Keratinocyte (primary cell): Measurements from ENCODE around the gene SP110. TPM values are rescaled to one million over a fixed set of nuclear protein-coding genes. Genes with fewer than 3 reads are reported as not detected.

ENCODE experiments used
- DNase-seq: peaks from one replicate; pipeline ENCODE4 v3.0.0-alpha.2; 2011; ENCODE audit warnings: low read depth, missing footprints, low spot score
- FAIRE-seq: peaks from 2 replicates; lab custom pipeline; 2011; peaks lifted over from hg19 to GRCh38; lab: Jason Lieb, UNC
- H2AFZ ChIP-seq: 2 replicates; pipeline ENCODE4 v1.6.0; 2012; ENCODE audit warnings: low read length, control low read depth, inconsistent platforms; ENCODE audit not compliant: control insufficient read depth
- H3K27ac ChIP-seq: 2 replicates; pipeline ENCODE4 v1.5.1; 2011; ENCODE audit warnings: low read length; ENCODE audit not compliant: control insufficient read depth, insufficient read depth
- H3K27me3 ChIP-seq: 3 replicates; pipeline ENCODE4 v1.6.0; 2011; ENCODE audit warnings: low read length; ENCODE audit not compliant: control insufficient read depth, insufficient read depth; ENCODE audit errors: extremely low read depth
- H3K36me3 ChIP-seq, 2 experiments: 2 replicates in 1 of 2; 3 replicates in 1 of 2; pipeline ENCODE4 v1.5.1; 2011; ENCODE audit warnings: low read length in 2 of 2, mild to moderate bottlenecking in 1 of 2; ENCODE audit not compliant: control insufficient read depth in 2 of 2, insufficient read depth in 2 of 2; ENCODE audit errors: extremely low read depth in 1 of 2
- H3K4me1 ChIP-seq: 3 replicates; pipeline ENCODE4 v1.5.1; 2011; ENCODE audit warnings: low read length; ENCODE audit not compliant: control insufficient read depth, insufficient read depth; ENCODE audit errors: extremely low read depth
- H3K4me2 ChIP-seq: 3 replicates; pipeline ENCODE4 v1.6.0; 2011; ENCODE audit warnings: low read depth, low read length; ENCODE audit not compliant: control insufficient read depth, insufficient read depth; ENCODE audit errors: extremely low read depth
- H3K4me3 ChIP-seq, 3 experiments: fragments of 200-600 bp in 1 of 3; sonication (generic) in 1 of 3; 2 replicates in 2 of 3; 3 replicates in 1 of 3; pipeline ENCODE4 v1.5.1; 2011 to 2016; ENCODE audit warnings: low read length in 3 of 3, mild to moderate bottlenecking in 3 of 3, control low read depth in 2 of 3, inconsistent platforms in 1 of 3, low read depth in 1 of 3, mixed read lengths in 1 of 3, mixed run types in 1 of 3, moderate library complexity in 1 of 3; ENCODE audit not compliant: control insufficient read depth in 2 of 3, insufficient read depth in 2 of 3; ENCODE audit errors: extremely low read depth in 1 of 3
- H3K79me2 ChIP-seq: 2 replicates; pipeline ENCODE4 v1.6.0; 2012; ENCODE audit warnings: low read length; ENCODE audit not compliant: control insufficient read depth, insufficient read depth
- H3K9ac ChIP-seq: 3 replicates; pipeline ENCODE4 v1.6.0; 2011; ENCODE audit warnings: low read length; ENCODE audit not compliant: control insufficient read depth, insufficient read depth; ENCODE audit errors: extremely low read depth
- H3K9me1 ChIP-seq: 3 replicates; pipeline ENCODE4 v1.6.0; 2011; ENCODE audit warnings: low read length; ENCODE audit not compliant: control insufficient read depth, insufficient read depth; ENCODE audit errors: extremely low read depth
- H3K9me3 ChIP-seq: 2 replicates; pipeline ENCODE4 v1.5.1; 2012; ENCODE audit warnings: low read depth, low read length; ENCODE audit not compliant: control insufficient read depth
- H4K20me1 ChIP-seq: 3 replicates; pipeline ENCODE4 v1.6.0; 2011; ENCODE audit warnings: low read length; ENCODE audit not compliant: control insufficient read depth, insufficient read depth; ENCODE audit errors: extremely low read depth
- CTCF ChIP-seq, 3 experiments: IDR thresholded peaks in 1 of 3; conservative IDR thresholded peaks in 1 of 3; optimal IDR thresholded peaks in 1 of 3; 2 replicates in 2 of 3; 3 replicates in 1 of 3; pipeline versions ENCODE3 to v1.5.1; 2011; ENCODE audit warnings: low read length in 3 of 3, mild to moderate bottlenecking in 3 of 3, moderate library complexity in 2 of 3, control low read depth in 1 of 3, inconsistent platforms in 1 of 3; ENCODE audit not compliant: insufficient read depth in 2 of 3; ENCODE audit errors: extremely low read depth in 1 of 3
- EZH2 ChIP-seq: IDR thresholded peaks from one replicate; pipeline ENCODE4 v1.6.1; 2012; ENCODE audit warnings: inconsistent platforms, mild to moderate bottlenecking, low read length, moderate library complexity
- dilution Hi-C: fragments of 300-500 bp; cut with MboI; formaldehyde crosslinking; loops from one replicate; pipeline ENCODE4 v1.7.0; 2020; ENCODE audit warnings: low sequenced_read_pairs; ENCODE audit not compliant: extremely low pct_ligation_motif_present
- polyA plus RNA-seq, 5 experiments: library from polyadenylated mRNA; depleted of rRNA in 3 of 5; stranded (reverse) in 3 of 5; stranded (forward) in 1 of 5; unstranded in 1 of 5; fragments of >200 nt; gene quantifications; 1 replicate in 1 of 5; 2 replicates in 3 of 5; 3 replicates in 1 of 5; pipeline versions ENCODE4 v1.2.1 to v1.2.3, GENCODE V29; 2011 to 2012; ENCODE audit warnings: missing spikeins in 2 of 5, low read depth in 1 of 5, low replicate concordance in 1 of 5

SP110 gene
- polyA plus RNA-seq, 1 donor (not counting 4 experiments of a cell fraction or from before 2014, with no cell fraction given), result 26.5 TPM

DNA sequence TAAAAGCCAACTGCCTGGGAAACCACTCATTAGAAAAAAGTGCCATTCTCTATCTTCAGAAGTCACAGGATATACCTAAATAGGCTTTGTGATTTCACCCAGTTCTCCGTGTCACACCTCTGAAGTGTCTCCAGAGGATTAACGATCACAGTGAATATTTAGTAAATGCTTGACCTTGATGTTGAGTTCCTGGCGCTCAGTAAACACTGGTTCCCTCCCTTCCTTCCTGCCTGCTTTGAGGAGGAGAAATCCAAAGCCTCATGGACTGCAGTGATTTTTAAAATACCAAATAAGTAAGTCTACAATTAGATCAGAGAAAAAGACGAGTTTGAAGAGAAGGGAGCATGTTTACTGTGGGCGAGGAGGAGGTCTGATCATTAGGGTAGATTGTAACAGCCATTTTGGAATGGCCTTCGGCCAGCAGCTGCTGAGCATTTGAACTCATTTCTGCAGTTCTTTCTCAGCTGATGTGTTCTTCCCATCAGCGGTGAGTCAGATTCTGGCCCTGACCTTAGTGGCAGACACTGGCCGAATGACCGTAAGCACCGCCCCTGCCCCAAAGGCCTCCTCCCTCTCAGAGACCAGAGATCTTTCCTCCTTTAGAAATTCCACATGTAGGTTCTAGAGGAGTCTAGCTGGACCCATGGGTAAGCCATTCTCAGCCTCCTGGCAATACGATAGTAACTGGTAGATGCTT is 89.0 kb downstream of the SP110 start:
- no peak for FAIRE-seq

DNA sequence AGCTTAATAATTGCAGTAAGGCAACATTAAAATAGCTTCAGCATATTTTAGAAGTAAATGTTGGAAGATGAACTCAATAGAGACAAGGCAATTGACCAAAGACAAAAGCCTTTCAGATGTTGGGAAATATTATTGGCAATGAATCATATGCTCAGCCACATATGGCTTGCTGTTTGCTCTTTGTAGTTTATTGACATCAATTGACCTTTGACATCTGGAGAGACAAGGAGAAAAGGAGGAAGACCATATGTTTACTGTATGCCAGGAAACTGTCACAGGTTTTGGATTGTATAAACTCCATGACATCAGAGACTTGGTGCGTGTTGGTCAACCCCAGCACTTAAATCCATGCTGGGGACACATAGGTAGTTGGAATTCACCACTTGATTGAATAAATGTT is 90.4 kb downstream of the SP110 start:
- TF ChIP-seq EZH2, result no peak
- no peak for TF ChIP-seq CTCF (optimal IDR thresholded peaks at IDR 0.05 in 1 of 3, IDR thresholded peaks at IDR 0.05 in 1 of 3, conservative IDR thresholded peaks at IDR 0.05 in 1 of 3; ENCODE audit: extremely low read depth in 1 of 3, insufficient read depth in 2 of 3, low read length in 3 of 3)
- dilution Hi-C loops, result no loop called here
- FAIRE-seq (no peak), DNase-seq (no peak)
- Histone ChIP-seq H4K20me1 (no peaks in the 10 kb centered on the region), H3K9me3 (peaks cover 6% of the 10 kb centered on the region), H3K4me3 (no peak overlapping the region), H3K9me1 (no peaks in the 10 kb centered on the region), H3K36me3 (no peaks in the 10 kb centered on the region), H3K27me3 (no peaks in the 10 kb centered on the region), H3K27ac (no peak overlapping the region), H3K4me2 (no peak overlapping the region), H3K79me2 (no peaks in the 10 kb centered on the region), H3K4me1 (no peaks in the 10 kb centered on the region), H2AFZ (no peak overlapping the region), H3K9ac (no peak overlapping the region)

More for the DNA sequence above, 89.0 kb downstream of the SP110 start:
- Histone ChIP-seq H2AFZ (no peak overlapping the region), H3K27ac (no peak overlapping the region), H3K27me3 (no peaks in the 10 kb centered on the region), H3K4me2 (no peak overlapping the region), H4K20me1 (no peaks in the 10 kb centered on the region), H3K9me1 (no peaks in the 10 kb centered on the region), H3K9ac (no peak overlapping the region), H3K9me3 (peaks cover 6% of the 10 kb centered on the region), H3K4me1 (no peaks in the 10 kb centered on the region), H3K36me3 (no peaks in the 10 kb centered on the region), H3K4me3 (no peak overlapping the region), H3K79me2 (no peaks in the 10 kb centered on the region)
- no peak for TF ChIP-seq CTCF (optimal IDR thresholded peaks at IDR 0.05 in 1 of 3, IDR thresholded peaks at IDR 0.05 in 1 of 3, conservative IDR thresholded peaks at IDR 0.05 in 1 of 3; ENCODE audit: extremely low read depth in 1 of 3, insufficient read depth in 2 of 3, low read length in 3 of 3)
- no peak for TF ChIP-seq EZH2
- dilution Hi-C loops, result no loop called here
- DNase-seq, result no peak
